Kidney tubule cell (primary cell): ENCODE measurements around the gene PRLR.

Experiments used
- DNase-seq: peaks from one replicate; pipeline ENCODE4 v3.0.0-alpha.2; 2018; ENCODE audit warnings: low spot score

The PRLR gene

GRCh38 chr5:35159370-35159742 lies 70.9 kb downstream of the PRLR start:
- DNase-seq: no peak

GRCh38 chr5:35158622-35159369 lies 71.5 kb downstream of the PRLR start:
- DNase-seq: no peak

GRCh38 chr5:35158204-35158603 lies 72.1 kb downstream of the PRLR start:
- DNase-seq: no peak

GRCh38 chr5:35153375-35153932 lies 76.8 kb downstream of the PRLR start:
- DNase-seq: no peak

GRCh38 chr5:35152733-35153132 lies 77.6 kb downstream of the PRLR start:
- no peak for DNase-seq

GRCh38 chr5:35151146-35151920 lies 79.0 kb downstream of the PRLR start:
- peak; percentile 23 for DNase-seq

- DNase-seq: no peak
Observed at GRCh38 chr5:35149041-35149440, 81.2 kb downstream of the PRLR start.

GRCh38 chr5:35146406-35146805 lies 83.9 kb downstream of the PRLR start:
- no peak for DNase-seq

- DNase-seq: peak; percentile 12
Observed at GRCh38 chr5:35145691-35146317, 84.5 kb downstream of the PRLR start.

GRCh38 chr5:35145012-35145411 lies 85.3 kb downstream of the PRLR start:
- DNase-seq: no peak

GRCh38 chr5:35143841-35144240 lies 86.4 kb downstream of the PRLR start:
- no peak for DNase-seq

GRCh38 chr5:35141739-35142138 lies 88.5 kb downstream of the PRLR start:
- DNase-seq: no peak

GRCh38 chr5:35138232-35138631 lies 92.1 kb downstream of the PRLR start:
- DNase-seq: peak; percentile 48

- DNase-seq: peak; percentile 93
Observed at GRCh38 chr5:35136386-35136785, 93.9 kb downstream of the PRLR start.

- DNase-seq: no peak
Observed at GRCh38 chr5:35135239-35135700, 95.0 kb downstream of the PRLR start.

GRCh38 chr5:35134278-35135030 lies 95.8 kb downstream of the PRLR start:
- DNase-seq: no peak

- DNase-seq: peak; percentile 37
Observed at GRCh38 chr5:35133186-35133585, 97.1 kb downstream of the PRLR start.

- peak; percentile 51 for DNase-seq
Observed at GRCh38 chr5:35131723-35132122, 98.6 kb downstream of the PRLR start.

GRCh38 chr5:35129921-35130485 lies 100.3 kb downstream of the PRLR start:
- DNase-seq: peak; percentile 81

- DNase-seq: peak; percentile 87
Observed at GRCh38 chr5:35129276-35129675, 101.0 kb downstream of the PRLR start.

- no peak for DNase-seq
Observed at GRCh38 chr5:35127006-35127405, 103.3 kb downstream of the PRLR start.

- DNase-seq: no peak
Observed at GRCh38 chr5:35125746-35126145, 104.5 kb downstream of the PRLR start.
